Smooth muscle cell (in vitro differentiated cells): ENCODE measurements around the gene STAT1. TPM values are rescaled to one million over a fixed set of nuclear protein-coding genes. Genes with fewer than 3 reads are reported as not detected.

Experiments used
- DNase-seq: peaks from one replicate; lab custom pipeline; 2025; ENCODE audit not compliant: unreplicated experiment; lab: John Stamatoyannopoulos, UW
- H2AFZ ChIP-seq: fragments of 200-600 bp; sonication (generic); 2 replicates; pipeline ENCODE4 v1.6.0; 2016; ENCODE audit warnings: antibody characterized with exemption, low read depth, mild to moderate bottlenecking
- H3F3A ChIP-seq: fragments of 200-600 bp; sonication (generic); 2 replicates; pipeline ENCODE4 v1.6.0; 2017; ENCODE audit warnings: antibody characterized with exemption, low read depth
- H3K27ac ChIP-seq: fragments of 200-600 bp; sonication (generic); 2 replicates; pipeline ENCODE4 v1.5.1; 2016; ENCODE audit warnings: low read depth, mild to moderate bottlenecking
- H3K27me3 ChIP-seq: fragments of 200-600 bp; sonication (generic); 2 replicates; pipeline ENCODE4 v1.6.1; 2016; ENCODE audit warnings: low read depth, mild to moderate bottlenecking
- H3K36me3 ChIP-seq: fragments of 200-600 bp; sonication (generic); 2 replicates; pipeline ENCODE4 v1.5.1; 2016; ENCODE audit warnings: low read depth
- H3K4me1 ChIP-seq: fragments of 200-600 bp; sonication (generic); 2 replicates; pipeline ENCODE4 v1.5.1; 2016; ENCODE audit warnings: low read depth
- H3K4me2 ChIP-seq: fragments of 200-600 bp; sonication (generic); 2 replicates; pipeline ENCODE4 v1.6.0; 2016; ENCODE audit warnings: mild to moderate bottlenecking
- H3K4me3 ChIP-seq: fragments of 200-600 bp; sonication (generic); 2 replicates; pipeline ENCODE4 v1.5.1; 2016; ENCODE audit warnings: mild to moderate bottlenecking
- H3K79me2 ChIP-seq: fragments of 200-600 bp; sonication (generic); 2 replicates; pipeline ENCODE4 v1.6.0; 2016; ENCODE audit warnings: low read depth, mild to moderate bottlenecking
- H3K9ac ChIP-seq: fragments of 200-600 bp; sonication (generic); 2 replicates; pipeline ENCODE4 v1.6.0; 2016; ENCODE audit warnings: low read depth
- H3K9me3 ChIP-seq: fragments of 200-600 bp; sonication (generic); replicated peaks from 2 replicates; pipeline ENCODE4 v1.5.1; 2016; ENCODE audit warnings: low read depth
- H4K20me1 ChIP-seq: fragments of 200-600 bp; sonication (generic); 2 replicates; pipeline ENCODE4 v1.6.0; 2016; ENCODE audit warnings: low read depth
- CTCF ChIP-seq: fragments of 200-600 bp; sonication (generic); IDR thresholded peaks from 2 replicates; pipeline ENCODE4 v1.5.1; 2017; ENCODE audit warnings: borderline replicate concordance, mild to moderate bottlenecking, antibody characterized with exemption; ENCODE audit not compliant: insufficient read depth, poor library complexity, severe bottlenecking
- WGBS: methylation state at CpG from one replicate; pipeline ENCODE4 v1.1.7; 2016; ENCODE audit warnings: low lambda C conversion rate; 5-methylcytosine and 5-hydroxymethylcytosine counted together
- polyA plus RNA-seq: library from polyadenylated mRNA; unstranded; fragments of >200 nt; fragmentation: Nextera tagmentation; extraction: Ambion mirVana; gene quantifications from 2 replicates; pipeline ENCODE4 v1.2.1, GENCODE V29; 2016
- total RNA-seq: library from RNA; depleted of rRNA; stranded (reverse); fragments of >200 nt; gene quantifications from 2 replicates; pipeline ENCODE4 v1.2.3, GENCODE V29; 2014

STAT1 gene
- total and polyA plus RNA-seq, 2 experiments from 2014 or later = 30.5 to 66.5 TPM

GRCh38 chr2:190980630-190981209, 33.3 kb downstream of the STAT1 start:
- peaks cover 38% of the 10 kb centered on the region for H3K36me3 ChIP-seq

GRCh38 chr2:190979906-190980629, 33.9 kb downstream of the STAT1 start:
- WGBS = 41% methylated on average over 14 of the region's 14 CpGs
- no peaks in the 10 kb centered on the region for H3K79me2 ChIP-seq
- no peaks in the 10 kb centered on the region for H3K27me3 ChIP-seq
- peak overlapping the region; percentile 17 for H3K4me3 ChIP-seq
- H3F3A ChIP-seq = peaks cover 6% of the 10 kb centered on the region
- H3K9me3 ChIP-seq = no peaks in the 10 kb centered on the region
- peaks cover 37% of the 10 kb centered on the region for H3K36me3 ChIP-seq
- H3K4me2 ChIP-seq = peak overlapping the region; percentile 47
- peak overlapping the region; percentile 67 for H3K27ac ChIP-seq
- DNase-seq = no peak
- H3K4me1 ChIP-seq = no peaks in the 10 kb centered on the region
- H3K9ac ChIP-seq = no peak overlapping the region
- no peak for TF ChIP-seq CTCF
- no peak overlapping the region for H2AFZ ChIP-seq
- no peaks in the 10 kb centered on the region for H4K20me1 ChIP-seq

More at GRCh38 chr2:190980630-190981209, 33.3 kb downstream of the STAT1 start:
- no peak for DNase-seq
- H3K79me2 ChIP-seq = no peaks in the 10 kb centered on the region
- H3K27me3 ChIP-seq = no peaks in the 10 kb centered on the region
- WGBS = 73% methylated on average over 10 of the region's 10 CpGs
- H3K9ac ChIP-seq = no peak overlapping the region
- H3K27ac ChIP-seq = peak overlapping the region; percentile 67
- H4K20me1 ChIP-seq = no peaks in the 10 kb centered on the region
- no peaks in the 10 kb centered on the region for H3K4me1 ChIP-seq
- H3K4me2 ChIP-seq = peak overlapping the region; percentile 47
- H3F3A ChIP-seq = peaks cover 6% of the 10 kb centered on the region
- H2AFZ ChIP-seq = no peak overlapping the region
- H3K9me3 ChIP-seq = no peaks in the 10 kb centered on the region
- TF ChIP-seq CTCF = no peak
- peak overlapping the region; percentile 17 for H3K4me3 ChIP-seq

- no peak overlapping the region for H3K4me3 ChIP-seq
- H3K36me3 ChIP-seq = peaks cover 40% of the 10 kb centered on the region
- H3K4me1 ChIP-seq = no peaks in the 10 kb centered on the region
- WGBS = 90% methylated on average over 17 of the region's 17 CpGs
- H2AFZ ChIP-seq = no peak overlapping the region
- H3K27me3 ChIP-seq = no peaks in the 10 kb centered on the region
- no peak for TF ChIP-seq CTCF
- peaks cover 6% of the 10 kb centered on the region for H3F3A ChIP-seq
- H3K27ac ChIP-seq = no peak overlapping the region
- H3K79me2 ChIP-seq = no peaks in the 10 kb centered on the region
- no peak for DNase-seq
- no peaks in the 10 kb centered on the region for H4K20me1 ChIP-seq
- H3K9ac ChIP-seq = no peak overlapping the region
- no peaks in the 10 kb centered on the region for H3K9me3 ChIP-seq
- no peak overlapping the region for H3K4me2 ChIP-seq
Observed at GRCh38 chr2:190978389-190979053, 35.5 kb downstream of the STAT1 start.
